HG02610 (cell line): Measurements from ENCODE around the gene PRKG1.

Experiments used
- ATAC-seq: cut with Tn5 transposase; IDR thresholded peaks from one replicate; pipeline ENCODE4 v1.9.1; 2021; ENCODE audit warnings: mild to moderate bottlenecking, moderate library complexity; ENCODE audit not compliant: unreplicated experiment

PRKG1 gene

GRCh38 chr10:51074238-51075028 is at the start of gene PRKG1:
PRKG1 (plus strand) TSS chr10:51074487.
- ATAC-seq, result peak; percentile 36

DNA sequence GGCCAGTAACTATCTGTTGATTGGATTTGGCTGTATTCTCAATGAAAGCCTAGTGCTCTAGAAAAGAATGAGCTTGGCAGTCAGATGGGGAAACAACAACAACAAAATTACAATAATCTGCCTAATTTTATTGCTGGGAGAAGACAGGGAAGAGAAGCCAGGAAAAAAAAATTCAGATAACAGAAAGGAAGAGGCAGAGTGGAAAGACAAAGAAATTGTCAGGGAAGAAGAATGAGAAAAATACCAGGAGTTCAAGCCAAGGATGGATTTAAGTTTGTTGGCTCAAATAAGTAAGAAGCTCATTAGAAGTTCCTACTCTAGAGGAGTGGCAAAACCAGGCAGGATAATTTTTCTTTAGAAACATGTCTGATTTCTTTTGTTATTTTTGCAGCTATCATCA is 45.9 kb upstream of the PRKG1 start:
- ATAC-seq, result no peak

DNA sequence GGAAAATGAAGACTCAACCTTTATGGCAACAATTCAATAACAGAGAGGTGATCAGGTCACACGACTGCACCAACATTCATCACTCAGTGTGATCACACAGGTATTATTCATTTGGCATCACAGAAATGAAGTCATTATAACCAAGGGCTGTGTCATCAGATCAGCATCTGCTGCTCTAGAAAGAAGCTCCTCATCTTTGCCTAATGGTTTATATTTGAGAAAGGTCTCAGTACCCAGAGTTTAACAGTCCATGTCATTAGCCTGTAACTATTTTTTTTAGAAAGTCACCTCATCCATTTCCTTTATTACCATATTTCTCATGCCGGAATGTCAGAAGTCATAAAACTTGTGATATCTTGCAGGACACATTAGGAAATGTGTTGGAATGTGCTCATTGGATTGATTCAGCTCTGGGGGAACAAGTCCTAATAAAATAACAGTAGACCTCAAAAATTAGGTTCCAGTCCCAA is 45.1 kb upstream of the PRKG1 start:
- no peak for ATAC-seq

DNA sequence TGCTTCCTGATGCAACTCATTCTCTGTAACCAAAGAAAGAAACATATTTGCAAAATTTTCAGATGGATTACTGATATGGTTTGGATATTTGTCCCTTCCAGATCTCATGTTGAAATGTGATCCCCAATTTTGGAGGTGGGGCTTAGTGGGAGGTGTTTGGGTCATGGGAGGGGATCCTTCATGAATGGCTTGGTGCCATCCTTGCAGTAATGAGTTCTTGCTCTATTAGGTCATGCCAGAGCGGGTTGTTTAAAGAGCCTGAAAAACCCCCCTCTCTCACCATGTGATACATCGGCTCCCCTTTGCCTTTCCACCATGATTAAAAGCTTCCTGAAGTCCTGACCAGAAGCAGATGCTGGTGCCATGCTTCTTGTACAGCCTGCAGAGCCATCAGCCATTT is 43.8 kb upstream of the PRKG1 start:
- no peak for ATAC-seq

DNA sequence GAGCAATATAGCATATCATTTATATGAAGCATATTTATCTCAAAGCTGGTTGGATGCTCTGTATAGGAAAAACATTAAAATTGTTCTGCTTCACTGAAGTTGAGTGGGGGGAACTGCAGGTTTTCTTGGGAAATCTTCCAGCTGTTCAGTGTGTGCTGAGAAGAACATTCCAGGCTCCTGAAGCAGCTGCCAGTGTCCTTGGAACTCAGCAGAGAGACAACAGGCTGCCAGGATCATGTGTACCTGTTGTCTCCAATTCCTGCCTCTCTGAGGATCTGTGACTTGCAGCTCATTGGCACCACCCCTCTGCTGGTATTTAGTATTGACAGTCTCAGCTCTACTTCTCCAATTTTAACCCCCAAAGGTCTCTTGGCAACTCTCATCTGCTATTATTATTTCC is 42.3 kb upstream of the PRKG1 start:
- no peak for ATAC-seq

DNA sequence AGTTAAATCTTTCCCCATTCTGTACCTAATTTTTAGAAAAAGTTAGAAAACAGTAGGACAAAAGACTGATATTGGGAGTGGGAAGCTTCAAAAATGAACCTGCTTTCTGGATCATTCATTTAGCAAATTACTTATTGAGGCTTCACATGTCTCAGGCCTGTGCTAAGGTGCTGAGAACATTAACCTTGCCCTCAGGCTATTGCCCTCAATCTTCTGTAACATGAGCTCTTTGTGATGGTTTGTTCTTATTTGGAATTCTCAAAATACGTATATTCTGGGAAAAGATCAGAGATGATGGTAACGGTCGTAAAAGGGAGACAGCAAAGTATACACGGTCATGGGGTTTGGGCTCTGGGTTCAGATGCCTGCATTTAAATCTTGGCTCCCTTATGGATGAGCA is 39.5 kb upstream of the PRKG1 start:
- no peak for ATAC-seq

DNA sequence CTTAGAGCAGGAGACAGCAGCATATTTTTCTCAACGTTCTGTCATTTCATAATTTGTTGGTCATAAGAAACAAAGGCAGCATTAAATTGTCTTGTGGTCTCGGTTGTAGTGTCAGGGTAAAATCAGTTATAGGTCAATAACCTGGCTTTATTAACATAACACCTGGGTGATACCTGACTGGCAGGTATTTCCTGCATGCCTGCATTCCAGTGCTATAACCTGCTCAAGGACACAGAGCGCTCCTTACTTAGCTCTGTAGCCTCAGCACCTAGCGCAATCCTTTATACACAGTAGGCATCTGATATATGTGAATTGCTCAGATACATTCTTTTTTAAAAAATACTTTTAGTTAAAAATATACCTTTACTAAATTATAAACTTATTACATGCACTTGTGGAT is 38.9 kb upstream of the PRKG1 start:
- no peak for ATAC-seq

DNA sequence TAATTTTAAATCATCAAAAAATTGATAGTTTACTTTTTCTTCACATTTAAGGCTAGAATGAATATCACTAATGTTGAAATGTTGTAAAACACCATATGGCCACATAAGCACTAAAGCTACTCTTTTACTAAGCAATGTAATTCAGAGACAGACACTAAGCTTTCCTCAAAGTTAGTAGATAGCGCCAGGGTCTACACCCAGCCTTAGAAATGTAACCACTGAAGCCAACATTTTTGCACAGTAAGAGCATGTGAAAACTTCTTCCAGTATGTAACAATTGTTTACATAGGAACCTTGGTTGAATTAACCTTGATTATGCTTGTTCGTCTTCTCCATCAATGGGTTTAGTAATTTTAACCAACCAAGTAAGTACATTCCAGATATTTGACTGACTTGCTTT is 28.4 kb upstream of the PRKG1 start:
- ATAC-seq, result no peak

- no peak for ATAC-seq
Observed at GRCh38 chr10:51046654-51047053, 27.6 kb upstream of the PRKG1 start.

DNA sequence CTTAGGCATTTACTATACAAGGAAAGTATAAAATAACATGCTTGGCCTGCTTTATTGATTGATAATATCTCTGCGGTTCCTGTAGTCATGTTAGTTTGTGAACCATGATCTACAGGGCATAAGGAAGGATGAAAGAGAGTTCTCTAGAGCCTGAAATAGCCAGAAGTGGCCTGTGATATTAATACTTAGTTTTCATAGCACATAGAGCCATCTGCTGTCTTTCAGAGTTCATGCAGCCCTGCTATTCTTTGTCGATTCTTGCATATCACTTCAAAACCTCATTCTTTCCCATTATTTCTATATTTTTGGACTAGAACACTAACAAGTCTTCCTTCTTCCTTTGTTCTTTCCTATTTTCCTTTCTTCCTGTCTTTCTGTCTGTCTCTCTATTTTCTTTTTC is 26.4 kb upstream of the PRKG1 start:
- ATAC-seq, result no peak

DNA sequence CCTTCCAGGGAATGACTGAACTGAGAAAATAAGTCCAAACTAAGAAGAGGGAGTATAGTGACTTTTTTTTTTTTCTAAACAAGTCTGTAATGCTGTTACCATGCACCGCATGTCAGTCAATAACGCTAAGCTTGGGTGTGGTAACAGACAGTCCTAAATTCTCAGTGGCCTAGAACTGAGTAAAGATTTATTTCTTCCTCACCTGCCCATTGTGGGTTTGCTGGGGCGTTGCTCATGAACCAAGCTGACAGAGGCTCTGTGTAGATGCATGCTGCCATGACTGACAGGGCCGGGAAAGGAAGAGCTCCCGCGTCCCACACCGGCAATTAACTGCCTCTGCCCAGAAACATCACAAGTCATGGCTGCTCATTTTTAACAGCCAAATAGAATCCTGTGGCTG is 25.5 kb upstream of the PRKG1 start:
- no peak for ATAC-seq

DNA sequence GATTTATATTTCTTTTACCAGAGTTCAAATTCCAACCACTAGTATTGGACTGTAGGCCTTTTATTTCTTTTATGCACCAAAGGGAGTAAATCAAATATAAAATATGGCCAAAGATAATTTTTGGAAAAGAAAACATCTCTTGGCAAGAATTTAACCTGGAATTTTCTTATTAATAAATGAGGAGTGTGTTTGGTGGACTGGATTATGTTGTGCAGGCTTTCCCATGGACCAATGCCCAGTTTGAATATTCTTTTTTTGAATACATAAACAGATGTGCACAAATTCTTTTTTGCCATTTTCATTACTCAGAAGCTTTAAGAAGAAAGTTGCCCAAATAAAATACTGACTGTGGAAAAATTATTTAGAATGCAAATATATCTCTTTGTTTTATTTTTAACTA is 22.1 kb upstream of the PRKG1 start:
- no peak for ATAC-seq

GRCh38 chr10:51057925-51058324 is 16.4 kb upstream of the PRKG1 start:
- no peak for ATAC-seq

DNA sequence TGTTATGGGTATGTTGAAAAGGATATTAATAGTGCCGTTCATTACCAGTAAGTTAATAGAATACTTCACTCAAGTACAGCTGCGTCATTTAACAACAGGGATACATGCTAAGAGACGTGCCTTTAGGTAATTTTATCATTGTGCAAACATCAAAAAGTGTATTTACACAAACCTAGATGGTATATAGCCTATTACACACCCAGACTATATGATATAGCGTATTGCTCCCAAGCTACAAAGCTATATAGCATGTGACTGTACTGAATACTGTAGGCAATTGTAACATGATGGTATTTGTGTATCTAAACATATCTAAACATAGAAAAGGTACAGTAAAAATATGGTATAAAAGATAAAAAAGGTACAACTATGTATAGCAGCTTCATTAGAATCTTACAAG is 11.1 kb upstream of the PRKG1 start:
- ATAC-seq, result no peak

- no peak for ATAC-seq
Observed at GRCh38 chr10:51063659-51064535, 10.4 kb upstream of the PRKG1 start.

DNA sequence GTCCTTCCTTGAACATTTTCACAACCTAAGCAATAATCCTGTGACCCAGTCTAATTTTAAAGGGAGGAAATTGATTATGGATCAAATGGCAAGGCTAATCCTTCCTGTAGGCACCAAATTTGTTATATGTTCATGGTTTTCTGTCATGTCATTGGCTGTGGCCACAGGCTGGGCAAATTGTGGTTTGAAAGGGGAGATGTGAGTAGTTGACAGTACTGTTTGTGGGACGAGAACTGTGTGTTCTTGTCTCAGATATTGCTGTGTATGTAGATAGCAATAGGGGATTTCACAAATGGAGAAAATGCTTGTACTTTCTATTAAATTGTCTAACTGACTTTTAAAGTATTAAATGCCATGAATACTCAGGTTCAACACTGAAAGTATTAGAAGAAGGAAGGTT is 8.1 kb upstream of the PRKG1 start:
- ATAC-seq, result no peak

DNA sequence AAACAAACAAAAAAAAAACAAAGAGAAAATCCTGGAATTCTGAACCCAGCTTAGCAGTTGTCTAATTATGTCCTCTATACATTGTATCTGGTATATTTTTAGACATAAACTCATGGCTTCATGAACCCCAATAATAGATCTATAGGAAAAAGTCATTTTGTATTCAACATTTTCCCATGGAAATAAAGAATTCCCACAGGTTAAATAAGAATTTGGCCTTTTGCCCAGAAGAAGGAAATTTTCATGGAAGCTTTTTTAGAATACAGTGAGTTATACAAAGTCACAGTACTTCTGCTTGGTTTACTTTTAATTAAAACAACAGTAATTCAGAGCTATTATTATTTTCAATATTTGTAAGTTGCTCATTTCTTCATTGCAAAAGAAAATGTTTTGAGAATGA is 2.1 kb upstream of the PRKG1 start:
- no peak for ATAC-seq

DNA sequence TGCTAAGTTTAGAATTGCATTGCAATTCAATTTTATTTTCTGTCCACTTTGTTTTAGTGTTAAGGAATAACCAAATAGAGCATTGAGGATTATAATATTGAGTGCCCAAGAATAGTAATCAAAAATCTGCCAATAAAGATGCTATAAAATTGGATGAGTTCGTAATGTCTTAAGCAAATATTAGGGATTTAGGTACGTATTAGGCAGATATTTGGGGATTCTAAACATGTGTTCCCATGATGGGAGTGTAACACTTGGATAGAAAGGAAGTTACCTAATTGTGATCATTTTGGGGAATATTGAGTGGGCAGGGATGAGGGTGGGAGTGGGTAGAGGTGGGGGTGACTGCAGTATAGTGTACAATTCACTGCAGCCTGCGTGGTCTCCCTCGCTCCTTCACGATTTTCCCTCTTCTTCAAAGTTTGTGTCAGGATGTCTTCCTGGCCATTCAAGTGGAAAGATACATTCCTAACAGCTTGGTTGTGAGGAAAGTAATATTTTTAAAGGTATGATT is 1.3 kb upstream of the PRKG1 start:
- no peak for ATAC-seq

- peak; percentile 24 for ATAC-seq
Observed at GRCh38 chr10:51073453-51074237, 642 bp upstream of the PRKG1 start.

GRCh38 chr10:51075043-51075872 is 971 bp downstream of the PRKG1 start:
- no peak for ATAC-seq
